HepG2 (cell line): Measurements from ENCODE around the gene HAUS5. TPM values are rescaled to one million over a fixed set of nuclear protein-coding genes. Genes with fewer than 3 reads are reported as not detected.

Source experiments
- CC2D1A ChIP-seq: sonication (generic); formaldehyde crosslinking; IDR thresholded peaks from 2 replicates; pipeline ENCODE4 v1.8.1; 2023; ENCODE audit warnings: mild to moderate bottlenecking, missing genetic modification reagents
- ELK4 ChIP-seq: sonication (generic); formaldehyde crosslinking; IDR thresholded peaks from 2 replicates; pipeline ENCODE4 v1.9.0; 2021; ENCODE audit warnings: missing genetic modification reagents, borderline replicate concordance
- FOXM1 ChIP-seq: sonication (generic); formaldehyde crosslinking; IDR thresholded peaks from 2 replicates; pipeline ENCODE4 v1.5.0; 2020; ENCODE audit warnings: missing genetic modification reagents
- HNF1A ChIP-seq, 2 experiments: sonication (generic) in 1 of 2; formaldehyde crosslinking in 1 of 2; IDR thresholded peaks; 2 replicates each; pipeline versions ENCODE4 v1.4.0 to v1.6.1; 2016 to 2020; ENCODE audit warnings: borderline replicate concordance in 1 of 2, low read depth in 1 of 2, mild to moderate bottlenecking in 1 of 2, missing genetic modification reagents in 1 of 2
- HNF1B ChIP-seq: sonication (generic); formaldehyde crosslinking; IDR thresholded peaks from 2 replicates; pipeline ENCODE4 v1.5.1; 2020; ENCODE audit warnings: mild to moderate bottlenecking, moderate library complexity, missing genetic modification reagents
- IKZF4 ChIP-seq: sonication (generic); formaldehyde crosslinking; IDR thresholded peaks from 2 replicates; pipeline ENCODE4 v1.5.1; 2020; ENCODE audit warnings: borderline replicate concordance, mild to moderate bottlenecking, low read depth, missing genetic modification reagents; ENCODE audit errors: not compliant biosample characterization
- MED1 ChIP-seq: sonication (generic); formaldehyde crosslinking; IDR thresholded peaks from 2 replicates; pipeline ENCODE4 v1.4.0; 2020; ENCODE audit warnings: missing genetic modification reagents
- MTF1 ChIP-seq: sonication (generic); formaldehyde crosslinking; IDR thresholded peaks from 2 replicates; pipeline ENCODE4 v1.5.0; 2020; ENCODE audit warnings: missing genetic modification reagents
- NFYB ChIP-seq: sonication (generic); formaldehyde crosslinking; IDR thresholded peaks from 2 replicates; pipeline ENCODE4 v1.4.0; 2020; ENCODE audit warnings: missing genetic modification reagents
- REPIN1 ChIP-seq: sonication (generic); formaldehyde crosslinking; IDR thresholded peaks from 2 replicates; pipeline ENCODE4 v1.8.0; 2022; ENCODE audit warnings: missing genetic modification reagents, low read depth, mild to moderate bottlenecking, borderline replicate concordance
- SOX6 ChIP-seq, 2 experiments: fragments of 450-650 bp in 1 of 2; sonication (generic) in 1 of 2; formaldehyde crosslinking in 1 of 2; IDR thresholded peaks; 2 replicates each; pipeline versions ENCODE4 v1.4.0 to v1.6.1; 2017 to 2020; ENCODE audit warnings: antibody characterized with exemption in 1 of 2, mild to moderate bottlenecking in 1 of 2, missing genetic modification reagents in 1 of 2
- ZBTB1 ChIP-seq: sonication (generic); formaldehyde crosslinking; IDR thresholded peaks from 2 replicates; pipeline ENCODE4 v1.4.0; 2020; ENCODE audit warnings: missing genetic modification reagents, borderline replicate concordance
- ZFP62 ChIP-seq: sonication (generic); formaldehyde crosslinking; IDR thresholded peaks from 2 replicates; pipeline ENCODE4 v1.4.0; 2020; ENCODE audit warnings: missing genetic modification reagents
- ZKSCAN8 ChIP-seq: IDR thresholded peaks from 2 replicates; pipeline ENCODE4 v1.6.1; 2016; ENCODE audit warnings: borderline replicate concordance, missing genetic modification reagents, missing compliant biosample characterization
- ZNF446 ChIP-seq: sonication (generic); formaldehyde crosslinking; IDR thresholded peaks from 2 replicates; pipeline ENCODE4 v1.5.0; 2020; ENCODE audit warnings: mild to moderate bottlenecking, missing genetic modification reagents
- ZNF710 ChIP-seq: sonication (generic); formaldehyde crosslinking; IDR thresholded peaks from 2 replicates; pipeline ENCODE4 v1.5.0; 2020; ENCODE audit warnings: mild to moderate bottlenecking, missing genetic modification reagents, borderline replicate concordance
- ZNF773 ChIP-seq: sonication (generic); formaldehyde crosslinking; IDR thresholded peaks from 2 replicates; pipeline ENCODE4 v1.4.0; 2020; ENCODE audit warnings: missing genetic modification reagents, borderline replicate concordance
- polyA plus RNA-seq, 8 experiments: library from polyadenylated mRNA; depleted of rRNA in 3 of 8; stranded (reverse) in 7 of 8; unstranded in 1 of 8; fragments of >200 nt; fragmentation: Illumina TruSeq in 4 of 8; extraction: Trizol in 4 of 8; gene quantifications; 2 replicates each; pipeline versions ENCODE4 v1.2.1 to v1.2.3, GENCODE V29; 2011 to 2016; ENCODE audit warnings: low read depth in 4 of 8, missing spikeins in 1 of 8, mixed read lengths in 1 of 8; ENCODE audit not compliant: insufficient read depth in 1 of 8
- total RNA-seq, 5 experiments: library from RNA; depleted of rRNA; stranded (reverse); fragments of >200 nt; fragmentation: Illumina TruSeq; extraction: Trizol; gene quantifications; 2 replicates each; pipeline ENCODE4 v1.2.3, GENCODE V29; 2016; ENCODE audit warnings: low read depth in 1 of 5

Gene HAUS5
- total and polyA plus RNA-seq, 2 of the 13 experiments (the other 11 are each of a cell fraction or from before 2014, with no cell fraction given), result 10.3 to 17.7 TPM

GRCh38 chr19:35673121-35673804 lies 60.7 kb downstream of the HAUS5 start (continued):
- TF ChIP-seq ZBTB1 (no peak), FOXM1 (CRISPR knock-in tag) (no peak), MTF1 (CRISPR knock-in tag) (no peak), ZFP62 (CRISPR knock-in tag) (no peak), HNF1B (no peak), CC2D1A (CRISPR knock-in tag) (no peak), SOX6 (IDR thresholded peaks at IDR 0.05) (no peak), SOX6 (CRISPR knock-in tag; IDR thresholded peaks at IDR 0.05) (no peak), ZKSCAN8 (CRISPR knock-in tag) (no peak), ZNF773 (no peak), ZNF710 (CRISPR knock-in tag) (no peak), MED1 (CRISPR knock-in tag) (0 out of 2 replicates have a peak, but pooled peaks have one; percentile 38), IKZF4 (peak; percentile 16), ZNF446 (no peak), REPIN1 (CRISPR knock-in tag) (no peak), ELK4 (CRISPR knock-in tag) (no peak), NFYB (CRISPR knock-in tag) (no peak), HNF1A (IDR thresholded peaks at IDR 0.05; ENCODE audit: low read depth) (no peak), HNF1A (CRISPR knock-in tag; IDR thresholded peaks at IDR 0.05; ENCODE audit: borderline replicate concordance) (no peak)
